ENCODE measurements around the gene HDAC3.

DNA sequence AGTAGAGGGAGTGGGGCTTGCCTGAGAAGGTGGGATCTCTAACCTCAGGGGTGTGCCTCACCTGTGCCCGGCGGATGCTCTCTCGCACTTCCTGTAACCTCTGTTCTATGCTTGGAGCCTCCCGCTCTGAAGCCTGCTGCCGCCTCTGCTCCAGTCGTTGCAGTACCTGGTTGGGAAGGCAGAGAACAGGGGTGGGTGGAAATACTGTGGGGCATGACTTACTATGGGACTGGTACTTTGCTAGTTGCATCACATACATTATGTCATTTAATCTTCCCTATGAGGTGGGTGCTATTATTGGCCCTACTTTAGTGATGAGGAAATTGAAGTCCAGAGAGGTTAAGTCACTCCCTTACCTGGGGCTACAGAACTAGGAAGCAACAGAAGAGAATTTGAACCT lies 9.4 kb upstream of the HDAC3 start:
- TF ChIP-seq CTCF (IDR thresholded peaks at IDR 0.05) (no peak), POLR2A (IDR thresholded peaks at IDR 0.05) (no peak)

Data from thyroid gland (tissue), 4 donors.